ENCODE data around the gene GABRD.

GABRD gene

GRCh38 chr1:2038229-2038628 lies 19.1 kb downstream of the GABRD start:
- no peak for DNase-seq (ENCODE audit: low read depth in 2 of 2, low spot score in 1 of 2)

DNA sequence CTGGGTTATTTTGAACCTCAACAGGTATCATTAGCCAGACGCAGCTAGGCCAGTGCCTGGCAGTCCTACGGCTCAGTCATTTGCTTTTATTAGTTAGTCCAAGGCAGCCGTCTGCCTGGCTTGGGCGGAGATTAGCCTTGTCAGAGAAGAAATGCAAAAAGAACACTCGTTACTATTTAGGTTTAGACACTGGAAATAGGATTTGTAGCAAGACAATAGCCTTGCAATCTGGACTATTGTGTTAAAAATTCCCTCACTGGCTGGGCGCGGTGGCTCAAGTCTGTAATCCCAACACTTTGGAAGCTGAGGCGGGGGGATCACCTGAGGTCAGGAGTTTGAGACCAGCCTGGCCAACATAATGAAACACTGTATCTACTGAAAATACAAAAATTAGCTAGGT lies 20.1 kb downstream of the GABRD start:
- DNase-seq (ENCODE audit: low read depth in 2 of 2, low spot score in 1 of 2): no peak

GRCh38 chr1:2041305-2041704 lies 22.2 kb downstream of the GABRD start:
- no peak for DNase-seq (ENCODE audit: low read depth in 2 of 2, low spot score in 1 of 2)

GRCh38 chr1:2041887-2042286 lies 22.7 kb downstream of the GABRD start:
- no peak for DNase-seq (ENCODE audit: low read depth in 2 of 2, low spot score in 1 of 2)

GRCh38 chr1:2042830-2043773 lies 24.0 kb downstream of the GABRD start:
- no peak for DNase-seq (ENCODE audit: low read depth in 2 of 2, low spot score in 1 of 2)

DNA sequence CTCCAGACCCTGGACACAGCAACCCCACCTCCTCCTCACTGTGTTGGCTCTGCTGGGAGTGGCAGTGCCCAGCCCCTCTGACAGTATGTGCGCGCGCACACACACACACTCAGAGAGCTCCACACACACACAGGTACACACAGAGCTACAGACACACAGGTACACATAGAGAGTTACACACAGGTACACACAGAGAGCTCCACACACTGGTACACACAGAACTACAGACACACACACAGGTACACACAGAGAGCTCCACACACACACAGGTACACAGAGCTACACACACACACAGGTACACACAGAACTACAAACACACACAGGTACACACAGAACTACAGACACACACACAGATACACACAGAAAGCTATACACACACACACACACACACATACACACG lies 24.7 kb downstream of the GABRD start:
- DNase-seq (ENCODE audit: low read depth in 2 of 2, low spot score in 1 of 2): no peak

DNA sequence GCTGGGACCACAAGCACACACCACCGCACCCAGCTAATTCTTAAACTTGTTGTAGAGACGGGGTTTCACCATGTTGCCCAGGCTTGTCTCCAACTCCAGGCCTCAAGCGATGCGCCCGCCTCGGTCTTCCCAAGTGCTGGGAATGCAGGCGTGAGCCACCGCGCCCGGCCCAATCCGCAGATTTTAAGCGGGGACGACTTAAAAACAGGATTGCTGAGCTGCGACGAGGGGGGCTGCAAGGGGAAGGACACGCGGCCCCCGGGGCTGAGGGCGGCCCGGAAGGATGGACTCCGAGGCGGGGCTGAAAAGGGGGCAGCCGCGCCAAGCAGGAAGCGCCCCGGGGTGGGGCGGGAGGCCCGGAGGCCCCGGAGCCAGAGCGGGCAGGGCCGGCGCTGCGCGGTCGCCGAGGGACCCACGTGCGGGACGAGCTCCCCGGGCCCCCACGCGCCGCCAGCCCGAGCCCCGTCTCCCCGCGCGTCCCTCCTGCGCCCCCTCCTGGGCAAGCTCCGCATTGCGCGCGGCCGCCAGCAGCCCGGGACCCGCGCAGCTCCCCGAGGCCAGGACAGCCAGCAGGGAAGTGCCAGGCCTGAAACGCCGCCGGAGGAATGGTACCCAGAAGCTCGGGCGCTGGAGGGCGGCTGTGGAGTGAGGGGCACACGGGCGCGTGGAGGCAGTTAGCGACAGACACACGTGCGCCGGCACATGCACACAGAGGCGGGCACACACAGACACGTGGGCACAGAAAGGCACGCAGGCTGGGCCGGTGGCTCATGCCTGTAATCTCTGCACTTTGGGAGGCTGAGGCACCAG lies 25.6 kb downstream of the GABRD start:
- peak; percentile 55 to 57 for DNase-seq (ENCODE audit: low read depth in 2 of 2, low spot score in 1 of 2)

DNA sequence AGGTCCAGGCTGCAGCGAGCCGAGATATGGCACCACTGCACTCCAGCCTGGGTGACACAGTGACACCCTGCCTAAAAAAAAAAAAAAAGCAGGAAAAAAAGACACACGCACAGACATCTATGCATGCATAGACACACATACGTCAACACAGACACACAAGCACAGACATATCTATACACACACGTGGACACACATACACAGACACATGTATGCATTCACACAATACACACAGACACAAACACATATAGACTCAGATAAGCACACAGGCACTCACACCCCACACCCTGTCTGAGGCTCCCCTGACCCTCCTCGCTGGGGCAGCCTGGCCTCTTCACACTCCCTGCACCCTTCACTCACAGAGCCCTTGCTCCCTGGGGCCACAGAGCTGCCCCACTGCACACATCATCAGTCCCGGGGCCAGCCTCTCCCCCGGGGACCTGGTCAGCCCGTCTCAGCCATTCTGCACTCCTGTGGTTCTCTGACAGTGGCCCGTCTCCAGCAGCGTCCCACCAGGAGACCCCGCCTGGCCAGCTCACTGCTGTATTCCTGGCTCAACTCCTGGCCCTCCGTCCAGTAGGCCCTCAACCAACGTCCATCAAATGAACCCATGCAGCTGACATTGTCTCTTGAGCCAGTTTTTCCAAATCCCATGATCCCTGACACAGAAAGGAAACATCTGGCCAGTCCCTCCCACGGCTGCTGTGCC lies 26.5 kb downstream of the GABRD start:
- no peak for DNase-seq (ENCODE audit: low read depth in 2 of 2, low spot score in 1 of 2)

GRCh38 chr1:2046174-2046917 lies 27.2 kb downstream of the GABRD start:
- DNase-seq (ENCODE audit: low read depth in 2 of 2, low spot score in 1 of 2): no peak

GRCh38 chr1:2046953-2047748 lies 28.0 kb downstream of the GABRD start:
- DNase-seq (ENCODE audit: low read depth in 2 of 2, low spot score in 1 of 2): no peak

DNA sequence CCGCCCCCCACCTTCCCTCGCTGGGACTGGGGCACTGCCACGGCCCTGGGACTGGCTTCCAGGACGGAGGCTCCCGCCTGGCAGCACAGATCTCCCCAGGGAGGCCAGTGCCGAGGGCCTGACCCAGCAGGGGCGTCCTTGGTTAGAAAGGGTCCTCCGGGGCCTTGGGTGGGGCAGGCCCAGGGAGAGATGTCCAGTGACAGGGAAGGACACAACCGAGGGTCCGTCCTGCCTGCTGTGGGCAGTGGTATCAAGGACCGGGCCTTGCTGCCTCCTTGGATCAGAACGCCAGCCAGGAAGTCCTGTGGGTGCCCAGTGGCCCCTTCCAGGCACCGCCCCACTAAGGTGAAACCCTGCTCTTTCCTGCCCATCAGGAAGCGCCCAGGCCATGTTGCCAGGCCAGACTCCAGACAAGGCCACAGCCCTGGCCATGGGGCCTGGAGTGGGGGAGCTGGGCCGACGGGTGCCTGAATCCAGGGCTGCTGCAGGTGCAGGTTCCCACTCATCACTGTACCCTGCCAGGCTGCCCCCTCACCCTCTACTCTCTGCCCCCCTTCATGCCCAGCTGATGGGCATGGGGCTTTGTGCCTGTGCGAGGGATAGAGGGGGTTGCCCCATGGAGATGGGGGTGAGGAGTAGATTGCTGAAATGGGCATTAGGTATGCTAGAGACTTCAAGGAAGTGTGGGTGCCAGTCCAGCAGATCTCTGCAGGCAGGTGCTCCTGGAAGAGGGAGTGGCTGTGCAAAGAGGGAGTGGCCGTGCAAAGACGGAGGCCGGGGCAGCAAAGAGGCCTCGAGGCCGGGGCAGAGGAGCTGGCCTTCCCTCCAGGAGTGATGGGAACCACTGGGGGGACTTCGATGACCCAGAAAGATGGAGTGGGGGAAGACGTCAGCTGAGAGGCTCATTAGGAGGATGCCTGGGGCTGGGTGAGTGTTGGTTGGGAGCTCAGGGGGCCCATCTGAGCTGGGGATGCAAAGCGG lies 28.9 kb downstream of the GABRD start:
- DNase-seq (ENCODE audit: low read depth in 2 of 2, low spot score in 1 of 2): no peak

GRCh38 chr1:2049225-2049717 lies 30.1 kb downstream of the GABRD start:
- no peak for DNase-seq (ENCODE audit: low read depth in 2 of 2, low spot score in 1 of 2)

GRCh38 chr1:2049718-2050431 lies 30.7 kb downstream of the GABRD start, which contains the start of gene PRKCZ:
Gene PRKCZ, plus strand, starts transcription at chr1:2050411. Its CDS starts 220 bp downstream, at chr1:2050631.
- peak; percentile 82 to 92 for DNase-seq (ENCODE audit: low read depth in 2 of 2, low spot score in 1 of 2)

DNA sequence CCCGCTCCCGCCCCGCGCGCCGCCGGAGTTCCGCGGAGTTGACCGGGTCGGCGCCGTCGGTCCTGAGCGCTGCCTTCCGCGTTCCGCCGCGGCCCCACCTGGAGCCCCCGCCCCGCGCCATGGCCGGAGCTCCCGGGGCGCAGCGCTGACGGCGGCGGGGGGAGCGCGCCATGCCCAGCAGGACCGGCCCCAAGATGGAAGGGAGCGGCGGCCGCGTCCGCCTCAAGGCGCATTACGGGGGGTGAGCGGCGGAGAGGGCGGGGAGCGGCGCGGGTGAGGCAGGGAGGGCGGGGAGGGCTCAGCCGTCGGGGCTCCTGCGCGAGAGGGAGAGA lies 31.3 kb downstream of the GABRD start:
- no peak for DNase-seq (ENCODE audit: low read depth in 2 of 2, low spot score in 1 of 2)

- DNase-seq (ENCODE audit: low read depth in 2 of 2, low spot score in 1 of 2): no peak
These were observed 31.9 kb downstream of the GABRD start for GRCh38 chr1:2050793-2051682.

GRCh38 chr1:2052054-2052679 lies 33.0 kb downstream of the GABRD start:
- DNase-seq (ENCODE audit: low read depth in 2 of 2, low spot score in 1 of 2): no peak

DNA sequence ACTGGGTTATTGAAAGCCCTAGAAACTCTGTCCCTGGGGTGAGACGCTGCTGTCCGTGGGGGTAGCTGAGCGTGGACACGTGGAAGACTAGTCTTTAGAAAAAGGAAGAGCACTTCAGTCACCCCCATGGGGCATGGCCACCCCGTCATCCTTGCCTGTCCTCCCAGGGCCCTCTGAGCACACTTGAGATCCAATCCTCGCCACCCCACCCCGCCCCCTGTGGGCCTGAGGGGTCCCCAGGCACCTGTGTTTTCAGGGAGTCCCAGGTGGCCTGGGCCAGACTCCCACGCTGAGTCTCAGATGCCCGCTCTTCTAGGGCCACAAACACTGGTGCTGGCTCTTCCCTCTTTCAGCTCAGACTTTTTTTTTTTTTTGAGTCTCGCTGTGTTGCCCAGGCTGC lies 33.6 kb downstream of the GABRD start:
- no peak for DNase-seq (ENCODE audit: low read depth in 2 of 2, low spot score in 1 of 2)

Data from stimulated activated CD8-positive, alpha-beta memory T cell treated with anti-CD3 and anti-CD28 coated beads, Interleukin-4, amount 100 ng/mL, for 4 hours (primary cell).